ENCODE results near the gene HOXB6.

Gene HOXB6

DNA sequence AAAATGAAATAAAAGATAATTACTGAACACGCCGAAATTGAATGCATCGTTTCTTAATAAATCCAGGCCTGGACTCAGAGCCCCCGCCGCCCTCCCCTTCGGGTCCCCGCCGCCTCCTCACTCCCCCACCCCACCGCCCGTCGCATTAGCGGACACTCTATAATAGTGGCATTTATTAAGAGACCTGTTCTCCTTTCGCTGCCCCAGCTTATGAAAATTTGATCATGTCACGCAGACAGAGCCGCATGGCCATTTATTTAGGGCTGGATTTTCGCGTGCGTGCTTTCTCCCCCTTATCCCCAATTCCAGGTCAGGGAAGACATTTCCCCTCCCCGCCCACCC lies 53.6 kb downstream of the HOXB6 start:
- Histone ChIP-seq H3K27ac (no peak overlapping the region), H3K36me3 (ENCODE audit: insufficient read depth, low read length) (peaks cover 17% of the 10 kb centered on the region; the same call in 1 of the 2 replicates), H3K9ac (ENCODE audit: insufficient read length) (no peak overlapping the region), H3K4me3 (no peak overlapping the region), H3K9me3 (ENCODE audit: low read depth, low read length) (no peaks in the 10 kb centered on the region)
- DNase-seq (ENCODE audit: low read depth, low spot score), result no peak
- TF ChIP-seq FOXP2 (optimal IDR thresholded peaks at IDR 0.05; ENCODE audit: control extremely low read depth, extremely low read length, insufficient read depth), result no peak
- TF ChIP-seq POLR2AphosphoS5 (IDR thresholded peaks at IDR 0.05; ENCODE audit: borderline replicate concordance, low read depth, low read length), result no peak
- no peak for TF ChIP-seq EZH2 (IDR thresholded peaks at IDR 0.05)

DNA sequence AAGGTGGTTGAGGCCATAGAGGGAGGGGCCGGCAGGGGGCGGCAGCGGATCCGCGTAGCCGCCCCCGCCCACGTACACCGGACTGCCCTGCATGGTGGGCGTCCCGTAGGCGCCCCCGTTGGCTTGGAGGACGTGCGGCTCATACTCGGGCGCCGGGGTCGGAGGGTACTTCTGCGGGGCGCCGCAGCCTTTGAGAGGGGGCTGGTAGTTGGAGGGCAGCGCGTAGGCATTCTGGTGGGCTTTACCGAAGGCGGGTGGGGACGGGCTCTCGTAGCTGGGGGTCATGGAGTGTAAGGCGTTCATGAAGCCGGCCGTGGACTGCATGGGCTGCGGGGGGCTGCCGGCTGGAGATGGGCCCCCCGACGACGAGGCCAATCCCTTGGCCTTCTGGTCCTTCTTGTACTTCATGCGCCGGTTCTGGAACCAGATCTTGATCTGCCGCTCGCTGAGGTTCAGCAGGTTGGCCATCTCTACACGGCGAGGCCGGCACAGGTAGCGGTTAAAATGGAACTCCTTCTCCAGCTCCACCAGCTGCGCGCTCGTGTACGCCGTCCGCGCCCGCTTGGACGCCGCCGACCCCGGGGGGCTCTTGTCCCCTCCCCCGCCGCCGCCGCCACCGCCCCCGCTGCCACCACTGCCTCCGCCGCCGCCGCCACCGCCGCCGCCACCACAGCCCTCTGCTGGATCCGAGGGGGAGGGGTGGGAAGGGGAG lies 54.1 kb downstream of the HOXB6 start:
- Histone ChIP-seq H3K9ac (ENCODE audit: insufficient read length) (no peak overlapping the region), H3K36me3 (ENCODE audit: insufficient read depth, low read length) (peaks cover 17% of the 10 kb centered on the region; the same call in 1 of the 2 replicates), H3K4me3 (no peak overlapping the region), H3K27ac (no peak overlapping the region), H3K9me3 (ENCODE audit: low read depth, low read length) (no peaks in the 10 kb centered on the region)
- no peak for DNase-seq (ENCODE audit: low read depth, low spot score)
- TF ChIP-seq POLR2AphosphoS5 (IDR thresholded peaks at IDR 0.05; ENCODE audit: borderline replicate concordance, low read depth, low read length), result no peak
- TF ChIP-seq EZH2 (IDR thresholded peaks at IDR 0.05), result no peak
- TF ChIP-seq FOXP2 (optimal IDR thresholded peaks at IDR 0.05; ENCODE audit: control extremely low read depth, extremely low read length, insufficient read depth), result no peak

DNA sequence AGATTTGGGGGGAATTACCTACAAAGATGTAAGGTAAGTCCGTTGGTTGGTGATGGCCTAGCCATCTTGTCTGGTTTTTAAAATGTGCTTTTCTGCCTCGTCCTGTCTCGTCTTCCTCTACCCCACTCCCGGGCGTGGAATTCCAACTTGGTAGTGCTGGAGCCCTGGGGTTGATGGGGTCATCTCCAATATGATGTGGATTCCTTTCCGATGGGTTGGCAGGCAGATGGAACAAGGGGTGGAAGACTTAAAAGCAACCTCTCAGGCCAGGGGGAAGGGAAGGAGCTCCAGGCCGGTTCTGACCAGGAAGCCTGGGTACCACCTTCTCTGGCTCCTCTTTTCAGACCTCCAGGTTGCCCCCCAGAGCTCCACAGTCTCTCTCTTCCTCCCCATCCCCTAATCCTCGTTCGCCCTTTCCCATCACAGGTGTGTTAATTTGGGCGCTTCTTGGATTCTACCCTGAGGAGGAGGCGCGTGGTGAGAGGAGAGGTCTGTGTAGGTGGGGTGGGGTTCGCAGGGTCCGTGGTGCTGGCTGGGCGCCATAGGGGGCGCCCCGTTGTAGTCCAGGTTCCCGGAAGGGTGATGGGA lies 54.8 kb downstream of the HOXB6 start:
- no peak overlapping the region for H3K9ac ChIP-seq (ENCODE audit: insufficient read length)
- peaks cover 17% of the 10 kb centered on the region; the same call in 1 of the 2 replicates for H3K36me3 ChIP-seq (ENCODE audit: insufficient read depth, low read length)
- DNase-seq (ENCODE audit: low read depth, low spot score), result no peak
- no peaks in the 10 kb centered on the region for H3K9me3 ChIP-seq (ENCODE audit: low read depth, low read length)
- no peak for TF ChIP-seq EZH2 (IDR thresholded peaks at IDR 0.05)
- no peak for TF ChIP-seq FOXP2 (optimal IDR thresholded peaks at IDR 0.05; ENCODE audit: control extremely low read depth, extremely low read length, insufficient read depth)
- no peak for TF ChIP-seq POLR2AphosphoS5 (IDR thresholded peaks at IDR 0.05; ENCODE audit: borderline replicate concordance, low read depth, low read length)
- no peak overlapping the region for H3K4me3 ChIP-seq
- H3K27ac ChIP-seq, result no peak overlapping the region

DNA sequence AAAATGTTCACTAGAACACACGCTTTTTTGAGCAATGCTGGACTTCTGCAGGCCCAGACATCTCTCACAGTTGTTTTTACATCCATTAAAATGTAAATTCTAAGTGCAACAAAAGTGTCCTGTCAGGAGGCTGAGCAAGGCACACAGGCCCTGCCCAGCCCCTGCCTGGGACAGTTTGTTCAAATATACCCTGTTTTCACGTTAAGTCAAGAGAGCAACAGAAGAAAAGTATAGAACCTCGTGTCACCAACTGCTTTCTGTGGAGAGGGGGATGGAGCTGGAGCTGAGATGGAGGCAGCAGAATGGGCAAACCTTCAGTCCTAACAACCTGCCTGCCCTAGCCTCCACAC lies 55.5 kb downstream of the HOXB6 start:
- DNase-seq (ENCODE audit: low read depth, low spot score), result no peak
- peaks cover 17% of the 10 kb centered on the region; the same call in 1 of the 2 replicates for H3K36me3 ChIP-seq (ENCODE audit: insufficient read depth, low read length)
- no peak for TF ChIP-seq EZH2 (IDR thresholded peaks at IDR 0.05)
- no peak for TF ChIP-seq POLR2AphosphoS5 (IDR thresholded peaks at IDR 0.05; ENCODE audit: borderline replicate concordance, low read depth, low read length)
- TF ChIP-seq FOXP2 (optimal IDR thresholded peaks at IDR 0.05; ENCODE audit: control extremely low read depth, extremely low read length, insufficient read depth), result no peak
- H3K9ac ChIP-seq (ENCODE audit: insufficient read length), result no peak overlapping the region
- H3K4me3 ChIP-seq, result no peak overlapping the region
- H3K9me3 ChIP-seq (ENCODE audit: low read depth, low read length), result no peaks in the 10 kb centered on the region
- no peak overlapping the region for H3K27ac ChIP-seq

DNA sequence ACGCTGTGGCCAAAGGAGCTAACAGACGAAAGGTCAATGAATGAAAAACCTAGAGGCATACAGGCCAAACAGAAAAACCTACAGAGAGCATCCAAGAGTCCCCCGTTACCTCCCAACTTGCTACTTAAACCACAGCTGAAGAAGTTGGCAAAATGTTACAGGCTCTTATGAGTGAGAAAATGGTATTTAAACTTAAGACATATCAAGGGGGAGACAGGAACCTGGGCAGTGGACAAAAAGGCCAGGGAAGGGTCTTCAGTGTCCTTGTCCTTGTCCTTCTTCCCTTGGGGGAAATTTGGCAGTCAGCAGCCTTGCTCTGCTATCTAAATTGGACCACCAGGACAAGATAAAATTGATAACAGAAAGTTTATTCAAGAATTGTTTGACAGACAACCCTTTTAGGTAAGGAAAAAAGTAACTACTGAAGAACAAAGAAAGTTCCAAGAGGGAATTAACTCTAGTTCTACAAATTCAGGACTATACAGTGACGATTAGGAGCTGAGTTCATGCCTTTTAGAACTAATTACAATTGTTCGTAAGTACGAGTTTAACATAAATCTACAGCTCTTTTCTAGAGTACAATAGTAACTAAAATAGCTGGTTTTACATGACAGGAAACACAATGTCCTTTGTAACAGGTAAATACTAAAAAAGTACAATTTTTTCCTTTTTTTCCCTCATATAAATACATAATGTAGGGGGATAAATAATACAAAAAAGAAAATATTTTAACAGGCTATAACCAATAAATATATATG lies 56.1 kb downstream of the HOXB6 start:
- TF ChIP-seq FOXP2 (optimal IDR thresholded peaks at IDR 0.05; ENCODE audit: control extremely low read depth, extremely low read length, insufficient read depth), result no peak
- no peak for TF ChIP-seq EZH2 (IDR thresholded peaks at IDR 0.05)
- TF ChIP-seq POLR2AphosphoS5 (IDR thresholded peaks at IDR 0.05; ENCODE audit: borderline replicate concordance, low read depth, low read length), result no peak
- peaks cover 17% of the 10 kb centered on the region; the same call in 1 of the 2 replicates for H3K36me3 ChIP-seq (ENCODE audit: insufficient read depth, low read length)
- H3K9me3 ChIP-seq (ENCODE audit: low read depth, low read length), result no peaks in the 10 kb centered on the region
- DNase-seq (ENCODE audit: low read depth, low spot score), result no peak
- H3K9ac ChIP-seq (ENCODE audit: insufficient read length), result no peak overlapping the region
- H3K27ac ChIP-seq, result peak overlapping the region; percentile 95
- H3K4me3 ChIP-seq, result no peak overlapping the region

DNA sequence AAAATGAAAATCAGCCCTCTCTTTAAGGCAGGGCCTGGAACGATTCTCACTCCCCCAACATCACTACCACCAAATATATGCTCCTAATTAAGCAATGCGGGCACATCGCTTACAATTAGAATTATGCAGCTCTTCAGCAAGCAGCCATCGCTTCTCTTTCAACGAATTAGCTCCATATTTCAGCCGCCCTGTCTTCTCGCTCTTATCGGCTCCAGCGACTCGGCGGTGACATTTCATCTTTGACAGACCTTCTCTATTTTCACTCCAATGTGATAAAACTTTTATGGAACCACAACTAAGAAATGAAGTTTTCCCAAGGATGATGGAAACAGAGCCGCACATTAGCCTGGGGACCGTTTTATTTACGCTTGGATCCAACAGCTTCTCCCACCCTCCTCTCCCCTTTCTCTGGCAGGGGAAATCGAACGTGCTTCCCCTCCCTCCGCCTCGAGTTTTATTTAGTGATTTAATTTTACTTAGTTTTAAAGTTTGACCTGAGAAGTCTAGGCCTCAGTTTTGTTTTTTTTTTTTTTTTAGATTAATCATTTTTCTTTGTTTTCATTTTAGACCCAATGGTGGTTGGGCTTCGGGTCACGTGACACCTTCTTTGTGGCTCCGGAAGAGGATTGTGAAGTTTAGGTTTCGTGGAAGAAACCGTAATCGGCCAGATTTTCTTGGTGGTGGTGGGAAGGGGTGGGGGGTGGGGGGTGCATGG lies 56.8 kb downstream of the HOXB6 start:
- Histone ChIP-seq H3K27ac (peak overlapping the region; percentile 95), H3K9me3 (ENCODE audit: low read depth, low read length) (no peaks in the 10 kb centered on the region), H3K4me3 (peak overlapping the region; percentile 71), H3K9ac (ENCODE audit: insufficient read length) (peak overlapping the region; percentile 30), H3K36me3 (ENCODE audit: insufficient read depth, low read length) (peaks cover 17% of the 10 kb centered on the region; the same call in 1 of the 2 replicates)
- DNase-seq (ENCODE audit: low read depth, low spot score), result no peak
- TF ChIP-seq FOXP2 (optimal IDR thresholded peaks at IDR 0.05; ENCODE audit: control extremely low read depth, extremely low read length, insufficient read depth), result no peak
- no peak for TF ChIP-seq EZH2 (IDR thresholded peaks at IDR 0.05)
- TF ChIP-seq POLR2AphosphoS5 (IDR thresholded peaks at IDR 0.05; ENCODE audit: borderline replicate concordance, low read depth, low read length), result no peak

DNA sequence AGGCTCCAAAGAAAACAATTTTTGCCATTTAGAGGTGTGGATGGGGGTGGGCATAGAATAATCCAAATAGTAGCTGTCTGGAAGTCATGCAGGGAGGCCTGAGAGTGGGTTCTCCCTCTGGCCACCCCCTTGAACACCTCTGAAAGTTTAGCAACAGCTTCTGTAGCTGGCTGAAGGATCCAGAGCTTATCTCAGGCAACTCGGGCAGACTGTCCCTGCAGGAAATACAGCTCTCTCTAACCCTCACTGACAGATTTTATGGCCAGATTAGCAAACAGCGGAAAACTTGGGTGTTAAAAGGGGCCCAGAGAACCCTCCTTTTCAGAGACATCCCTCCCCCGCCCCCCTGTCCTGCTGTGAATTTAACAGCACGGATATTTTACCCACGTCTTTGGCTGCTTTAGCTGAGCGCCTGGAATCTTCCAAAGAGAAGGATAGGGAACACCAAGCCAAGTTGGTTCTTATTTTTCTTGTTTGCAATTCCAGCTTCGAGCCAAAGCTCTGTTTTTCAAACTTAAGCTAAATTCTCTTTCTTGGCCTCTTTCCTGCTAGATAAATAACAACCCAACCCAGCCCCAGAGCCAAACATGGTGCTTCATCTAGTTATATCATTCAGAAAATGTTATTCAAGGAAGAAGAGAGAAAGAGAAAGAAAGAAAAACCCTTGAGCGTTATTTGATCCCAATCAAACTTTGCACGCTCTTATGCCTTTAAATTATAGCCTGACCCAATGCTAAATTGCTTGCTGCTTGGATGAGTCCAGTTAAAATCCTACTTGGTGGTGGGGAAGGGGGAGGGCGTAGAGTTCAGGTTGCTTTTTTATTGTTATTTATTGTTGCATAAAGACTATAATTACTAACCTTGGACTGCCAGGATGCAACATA lies 57.6 kb downstream of the HOXB6 start:
- DNase-seq (ENCODE audit: low read depth, low spot score), result peak; percentile 34
- H3K9me3 ChIP-seq (ENCODE audit: low read depth, low read length), result no peaks in the 10 kb centered on the region
- peaks cover 17% of the 10 kb centered on the region; the same call in 1 of the 2 replicates for H3K36me3 ChIP-seq (ENCODE audit: insufficient read depth, low read length)
- TF ChIP-seq POLR2AphosphoS5 (IDR thresholded peaks at IDR 0.05; ENCODE audit: borderline replicate concordance, low read depth, low read length), result peak; percentile 46; the same call in 1 of the 2 replicates
- TF ChIP-seq FOXP2 (optimal IDR thresholded peaks at IDR 0.05; ENCODE audit: control extremely low read depth, extremely low read length, insufficient read depth), result no peak
- TF ChIP-seq EZH2 (IDR thresholded peaks at IDR 0.05), result no peak
- H3K27ac ChIP-seq, result peak overlapping the region; percentile 95
- peak overlapping the region; percentile 71 for H3K4me3 ChIP-seq
- H3K9ac ChIP-seq (ENCODE audit: insufficient read length), result peak overlapping the region; percentile 30

Data from SK-N-MC (cell line).